CD4-positive, alpha-beta T cell treated with Interleukin-21 for 1 hour (primary cell): ENCODE data around the gene CHID1.
A peak's percentile ranks its signal among the peaks of the same experiment; 100 is the strongest.

Source experiments
- DNase-seq: peaks from one replicate; pipeline ENCODE4 v3.0.0-alpha.2; 2020

Gene CHID1

DNA sequence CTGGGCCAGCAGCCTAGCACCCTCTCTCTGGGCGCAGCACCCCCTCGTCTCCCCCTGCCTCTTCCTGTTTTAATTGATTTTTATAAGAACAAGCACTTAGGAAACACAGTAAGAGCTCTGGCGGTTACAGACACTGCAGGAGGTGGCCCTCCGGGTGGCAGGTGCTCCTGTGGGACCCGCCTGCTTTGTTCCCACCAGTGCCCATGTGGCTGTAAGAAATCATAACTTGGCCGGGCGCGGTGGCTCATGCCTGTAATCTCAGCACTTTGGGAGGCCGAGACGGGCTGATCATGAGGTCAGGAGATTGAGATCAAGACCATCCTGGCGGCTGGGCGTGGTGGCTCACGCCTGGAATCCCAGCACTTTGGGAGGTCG is 49.5 kb downstream of the CHID1 start:
- no peak for DNase-seq

DNA sequence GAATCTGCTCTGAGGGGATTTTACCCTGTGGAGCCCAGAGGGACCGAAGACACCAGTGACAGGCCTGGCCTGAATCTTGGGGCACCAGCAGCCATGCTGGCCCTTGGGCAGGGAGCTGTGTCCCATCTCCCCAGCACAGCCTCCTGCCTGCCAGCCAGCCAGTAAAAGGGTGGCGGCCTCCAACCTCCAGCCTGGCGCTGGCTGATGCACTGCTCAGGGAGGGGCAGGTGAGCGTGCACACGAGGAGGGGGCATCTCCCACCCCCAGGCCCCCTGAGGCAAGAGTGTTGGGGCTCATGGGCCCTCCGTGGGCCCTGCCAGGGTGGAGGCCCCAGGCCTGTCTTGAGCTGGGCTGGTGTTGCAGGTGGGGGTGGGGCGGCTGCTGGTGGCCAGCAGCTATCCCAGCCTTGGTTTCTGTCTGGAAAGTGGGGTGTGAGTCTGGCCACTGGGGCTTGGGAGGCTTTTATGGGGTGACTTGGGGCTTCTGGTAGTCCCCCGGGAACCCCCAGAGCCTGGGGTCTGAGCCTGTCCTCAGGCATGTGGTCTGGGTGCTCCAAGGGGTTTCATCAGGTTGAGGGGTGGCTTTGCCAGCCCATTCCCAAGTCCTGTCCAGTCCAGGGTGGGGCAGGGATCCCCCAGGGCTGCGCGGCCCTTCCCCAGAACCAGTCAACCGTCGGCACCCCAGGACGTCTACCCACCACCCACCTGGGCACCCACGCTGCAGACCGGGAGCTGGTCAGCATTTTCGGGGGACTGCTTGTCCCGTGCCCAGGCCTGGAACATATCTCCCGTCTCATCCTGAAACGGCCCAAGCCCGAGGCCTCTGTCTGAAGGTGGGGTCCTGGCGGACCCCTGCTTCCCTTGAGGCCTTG is 50.1 kb downstream of the CHID1 start:
- no peak for DNase-seq

DNA sequence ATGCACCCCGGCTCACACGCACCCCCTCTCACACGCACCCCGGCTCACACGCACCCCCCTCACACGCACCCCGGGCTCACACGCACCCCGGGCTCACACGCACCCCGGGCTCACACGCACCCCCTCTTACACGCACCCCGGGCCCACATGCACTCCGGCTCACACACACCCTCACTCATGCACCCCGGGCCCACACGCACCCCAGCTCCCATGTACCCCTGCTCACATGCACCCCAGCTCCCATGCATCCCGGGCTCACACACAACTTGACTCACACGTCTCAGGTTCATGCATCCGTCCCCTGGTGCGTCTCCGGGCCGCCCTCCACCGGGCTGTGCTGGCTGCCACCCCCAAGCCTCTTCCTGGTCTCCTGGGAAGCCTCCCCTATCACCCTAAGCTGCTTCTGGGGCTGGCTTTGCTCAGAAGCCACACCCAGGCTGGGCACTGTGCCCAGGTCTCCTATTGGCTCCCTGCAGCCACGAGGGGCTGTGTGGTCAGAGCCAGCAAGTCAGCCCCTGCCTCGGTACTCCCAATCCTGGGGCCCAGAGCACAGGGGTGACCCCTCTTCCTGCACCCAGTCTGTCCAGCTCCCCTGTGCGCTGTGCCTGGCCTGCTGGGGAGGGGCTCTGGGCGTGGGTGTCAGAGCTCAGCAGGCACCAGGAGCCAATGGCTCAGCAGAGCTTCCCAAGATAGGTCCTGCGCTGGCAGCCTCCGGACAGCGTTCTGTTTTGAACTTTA is 51.0 kb downstream of the CHID1 start:
- no peak for DNase-seq

DNA sequence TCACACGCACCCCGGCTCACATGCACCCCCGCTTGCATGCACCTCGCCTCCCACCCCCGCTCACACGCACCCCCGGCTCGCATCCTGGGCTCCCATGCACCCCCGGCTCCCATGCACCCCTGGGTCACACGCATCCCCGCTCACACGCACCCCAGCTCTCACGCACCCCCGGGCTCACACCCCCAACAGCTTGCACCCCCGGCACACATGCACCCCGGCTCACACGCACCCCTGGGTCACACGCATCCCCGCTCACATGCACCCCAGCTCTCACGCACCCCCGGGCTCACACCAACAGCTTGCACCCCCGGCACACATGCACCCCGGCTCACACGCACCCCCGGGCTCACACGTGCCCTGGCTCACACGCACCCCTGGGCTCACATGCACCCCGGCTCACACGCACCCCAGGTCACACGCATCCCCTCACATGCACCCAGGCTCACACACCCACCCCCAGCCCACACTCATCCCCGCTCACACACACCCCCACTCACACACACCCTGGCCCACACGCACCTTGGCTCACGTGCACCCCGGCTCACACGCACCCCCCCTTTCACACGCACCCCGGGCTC is 51.8 kb downstream of the CHID1 start:
- DNase-seq = no peak

DNA sequence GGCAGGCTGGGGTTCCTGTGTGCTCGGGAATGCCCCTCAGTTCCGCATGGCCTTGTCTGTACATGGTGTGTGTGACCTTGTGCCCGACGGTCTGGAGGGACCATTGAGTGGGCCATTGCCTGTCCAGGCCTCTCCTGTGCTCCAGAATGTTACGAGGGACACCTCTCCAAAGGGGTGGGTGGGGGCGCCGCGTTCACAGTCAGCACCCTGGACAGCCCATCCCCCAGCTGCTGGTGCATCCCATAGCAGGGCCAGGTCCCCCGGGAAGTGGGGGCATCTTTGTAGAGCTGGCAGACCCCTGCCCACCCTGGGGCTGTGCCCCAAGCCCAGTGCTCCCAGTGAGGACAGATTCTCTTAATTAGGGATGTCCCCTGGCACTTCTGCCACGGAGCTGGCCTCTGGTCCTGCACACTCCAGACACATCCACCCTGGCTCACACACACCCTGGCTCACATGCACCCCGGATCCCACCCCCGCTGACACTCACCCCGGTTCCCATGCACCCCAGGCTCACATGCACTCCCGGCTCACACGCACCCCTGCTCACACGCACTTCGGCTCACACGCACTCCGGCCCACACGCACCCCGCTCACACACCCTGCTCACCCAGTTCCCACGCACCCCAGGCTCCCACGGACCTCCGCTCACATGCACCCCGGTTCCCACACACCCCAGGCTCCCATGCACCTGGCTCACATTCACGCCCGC is 52.4 kb downstream of the CHID1 start:
- no peak for DNase-seq

DNA sequence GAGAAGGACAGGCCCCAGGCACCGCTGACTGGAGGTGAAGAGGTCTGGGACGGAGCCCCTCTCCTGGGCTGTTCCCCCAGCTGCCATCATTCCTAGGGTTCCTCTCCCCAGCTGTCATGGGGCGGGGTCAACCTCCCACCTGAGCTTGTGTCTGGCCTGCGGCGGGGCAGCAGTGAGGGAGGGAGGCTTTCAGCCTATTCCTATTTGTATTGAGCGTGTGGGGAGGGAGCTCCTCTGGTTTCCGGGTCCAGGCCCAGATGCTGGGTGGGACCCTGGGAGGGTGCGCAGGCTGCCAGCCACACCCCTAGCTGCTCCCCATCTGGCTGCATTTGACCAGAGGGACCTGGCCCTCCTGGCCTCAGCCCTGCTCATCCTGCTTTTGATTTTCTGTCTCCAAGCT is 54.2 kb downstream of the CHID1 start:
- no peak for DNase-seq

DNA sequence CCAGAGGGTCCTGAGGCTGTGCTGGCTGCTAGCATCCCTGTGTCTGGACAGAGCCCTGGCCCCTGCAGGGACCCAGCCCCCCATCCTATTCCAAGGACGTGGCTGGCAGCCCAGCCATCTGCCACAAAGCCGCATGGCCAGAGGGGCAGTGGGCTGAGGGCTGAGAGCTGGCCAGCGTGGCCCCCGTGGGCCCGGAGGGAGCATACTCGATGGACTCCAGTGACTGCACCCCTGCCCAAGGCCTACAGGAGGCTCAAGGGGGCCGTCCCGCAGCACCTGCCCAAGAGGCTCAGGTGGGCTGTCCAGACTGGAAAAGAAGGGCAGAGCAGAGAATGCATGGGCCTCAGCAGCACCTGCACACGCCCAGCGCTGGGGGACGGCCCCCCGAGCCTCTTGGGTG is 54.8 kb downstream of the CHID1 start:
- no peak for DNase-seq

DNA sequence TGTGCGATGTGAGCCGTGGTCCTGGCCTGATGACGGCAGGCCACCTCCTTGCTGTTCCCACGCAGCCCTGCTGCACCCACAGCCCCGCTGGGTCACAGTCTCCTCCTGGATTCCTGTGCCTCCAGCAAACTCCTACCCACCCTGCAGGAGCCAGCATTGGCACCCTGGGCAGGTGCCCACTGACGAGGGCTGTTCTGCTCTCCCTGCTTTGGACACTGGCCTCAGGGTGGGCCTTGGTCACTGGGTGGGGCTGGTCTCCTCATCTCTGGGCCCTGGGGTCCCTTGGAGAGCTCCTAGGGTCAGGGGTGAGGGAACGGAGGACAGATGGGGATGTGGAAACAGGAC is 55.3 kb downstream of the CHID1 start:
- no peak for DNase-seq

DNA sequence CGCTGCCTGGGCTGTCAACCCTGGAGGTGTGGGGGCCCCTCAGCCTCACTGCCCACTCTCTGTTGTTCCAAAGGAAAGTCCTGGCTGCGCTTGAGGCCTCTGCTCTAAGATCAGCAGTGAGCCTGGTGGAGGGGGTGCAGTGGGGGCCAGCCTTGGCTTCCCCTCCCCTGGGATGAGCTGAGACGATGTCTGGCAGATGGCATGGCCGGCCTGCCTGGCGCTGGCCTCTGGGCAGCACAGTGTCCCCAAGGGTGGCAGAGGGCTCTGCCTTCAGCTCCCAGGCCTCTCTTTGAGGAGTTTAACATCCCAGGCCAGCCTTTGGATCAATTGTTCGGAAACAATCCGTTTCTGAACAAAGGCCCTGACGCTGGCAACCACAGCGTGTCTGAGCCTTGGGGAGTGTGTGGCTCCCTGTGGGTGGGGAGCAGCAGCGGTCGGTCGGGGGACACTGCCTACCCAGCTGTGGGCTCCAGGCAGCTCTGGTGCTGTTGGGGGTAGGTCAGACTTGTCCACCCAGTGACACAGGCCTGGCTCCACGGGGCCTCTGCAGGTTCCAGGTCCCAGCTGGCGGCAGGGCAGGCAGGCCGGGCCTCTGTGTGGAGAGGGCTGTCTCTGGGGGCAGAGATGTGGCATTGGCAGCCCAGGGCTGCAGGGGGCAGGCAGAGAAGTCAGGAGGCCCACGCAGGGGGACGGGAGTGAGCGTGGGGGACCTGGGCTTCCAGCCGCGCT is 55.8 kb downstream of the CHID1 start:
- no peak for DNase-seq

DNA sequence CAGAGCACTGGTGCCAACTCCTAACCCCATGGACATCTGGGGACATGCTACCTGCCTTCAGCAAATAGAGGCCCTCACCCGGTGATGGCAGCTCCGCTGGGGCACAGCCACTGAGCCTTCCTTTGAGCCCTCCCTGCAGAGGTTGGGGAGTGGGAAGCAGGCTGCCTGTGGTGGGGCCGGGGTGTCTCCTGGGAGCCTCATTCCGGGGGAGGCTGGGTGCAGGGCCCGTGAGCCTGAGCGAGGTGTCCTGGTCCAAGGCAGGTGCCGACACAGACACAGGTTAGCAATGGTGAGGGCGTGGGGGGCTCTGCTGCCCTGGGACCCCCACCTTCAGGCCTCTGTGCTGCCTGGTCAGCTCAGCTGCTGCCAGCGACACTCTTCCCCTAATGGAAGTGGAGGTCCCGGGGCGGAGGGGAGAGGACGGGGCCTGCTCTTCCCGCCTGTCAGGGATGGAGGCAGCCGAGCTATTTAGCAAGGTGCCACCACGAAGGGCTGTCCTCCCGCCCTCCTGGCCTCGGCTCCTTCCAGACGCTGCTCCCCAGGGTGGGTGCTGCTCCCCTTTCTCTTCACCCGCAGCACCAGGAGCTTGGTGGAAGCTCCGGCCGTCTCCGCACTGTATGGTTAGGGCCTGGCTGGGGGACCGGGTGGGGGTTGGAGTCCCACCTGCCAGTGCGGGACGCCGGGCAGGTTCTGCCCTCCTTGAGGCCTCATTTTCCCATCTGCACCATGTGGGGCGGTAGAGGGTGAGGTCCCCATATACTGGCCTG is 56.7 kb downstream of the CHID1 start:
- no peak for DNase-seq

DNA sequence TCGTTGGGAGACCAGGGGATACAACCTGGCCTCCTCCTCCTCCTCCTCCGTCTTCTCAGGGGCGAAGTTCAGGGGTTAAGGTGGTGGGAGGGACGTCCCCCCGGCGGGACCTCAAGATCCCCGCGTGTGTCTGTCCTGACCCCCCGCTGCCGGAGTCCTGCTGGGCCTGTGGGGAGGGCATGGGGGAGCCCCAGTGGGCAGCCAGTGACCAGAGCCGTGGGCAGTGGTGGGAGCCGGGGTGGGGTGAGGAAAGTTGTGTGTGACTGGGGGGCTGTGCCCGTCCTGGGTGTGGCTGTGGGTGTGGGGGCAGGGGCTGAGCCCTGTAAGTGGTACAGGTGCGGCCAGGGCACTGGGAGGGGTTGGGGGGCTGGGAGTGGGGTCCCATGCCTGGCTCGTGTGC is 57.8 kb downstream of the CHID1 start:
- no peak for DNase-seq

DNA sequence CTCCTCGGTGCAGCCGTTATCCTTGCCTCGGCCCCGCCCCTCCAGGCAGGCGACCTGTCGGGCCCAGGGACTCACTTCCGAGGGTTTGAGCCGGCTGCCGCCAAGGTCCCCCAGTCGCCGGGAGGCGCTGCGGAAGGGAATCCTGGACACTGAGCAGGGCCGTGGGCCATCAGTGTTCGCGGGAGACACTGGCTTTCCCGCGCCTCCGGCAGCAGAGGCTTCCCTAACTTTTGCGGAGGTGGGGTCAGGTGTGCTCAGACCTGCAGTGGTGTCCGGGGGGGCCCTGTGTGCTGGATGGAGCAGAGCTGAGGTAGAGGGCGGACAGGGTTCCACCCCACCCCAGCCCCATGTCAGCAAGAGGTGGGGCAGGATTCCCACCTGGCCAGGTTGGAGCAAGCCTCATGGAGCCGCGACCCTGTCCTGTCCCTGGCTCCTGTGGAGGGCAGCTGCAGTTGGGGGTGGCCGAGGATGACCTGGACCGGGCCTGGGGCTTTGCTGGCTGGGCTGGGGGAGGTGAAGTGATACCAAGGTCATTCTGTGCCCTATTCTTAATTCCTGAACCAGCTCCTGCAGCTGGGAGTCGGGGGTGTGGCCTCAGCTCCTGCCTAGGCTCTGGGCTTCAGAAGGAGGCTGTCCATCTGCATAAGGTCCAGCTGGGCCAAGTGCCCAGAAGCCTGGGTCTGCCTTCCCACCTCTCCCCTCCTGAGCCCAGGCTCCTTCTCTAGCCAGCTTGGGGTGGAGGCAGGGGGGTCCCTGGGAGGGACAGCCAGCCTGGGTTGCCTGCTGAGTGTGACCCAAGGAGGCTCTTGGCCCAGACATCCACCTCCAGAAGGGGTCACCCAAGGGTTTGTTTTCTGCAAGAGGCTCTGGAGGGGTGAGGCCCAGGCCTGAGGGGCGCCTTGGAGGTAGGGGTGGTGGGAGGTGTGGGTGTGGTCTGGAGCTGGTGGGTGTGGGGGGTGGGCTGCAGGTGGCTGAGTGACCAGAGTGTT is 59.5 kb downstream of the CHID1 start:
- DNase-seq = no peak

DNA sequence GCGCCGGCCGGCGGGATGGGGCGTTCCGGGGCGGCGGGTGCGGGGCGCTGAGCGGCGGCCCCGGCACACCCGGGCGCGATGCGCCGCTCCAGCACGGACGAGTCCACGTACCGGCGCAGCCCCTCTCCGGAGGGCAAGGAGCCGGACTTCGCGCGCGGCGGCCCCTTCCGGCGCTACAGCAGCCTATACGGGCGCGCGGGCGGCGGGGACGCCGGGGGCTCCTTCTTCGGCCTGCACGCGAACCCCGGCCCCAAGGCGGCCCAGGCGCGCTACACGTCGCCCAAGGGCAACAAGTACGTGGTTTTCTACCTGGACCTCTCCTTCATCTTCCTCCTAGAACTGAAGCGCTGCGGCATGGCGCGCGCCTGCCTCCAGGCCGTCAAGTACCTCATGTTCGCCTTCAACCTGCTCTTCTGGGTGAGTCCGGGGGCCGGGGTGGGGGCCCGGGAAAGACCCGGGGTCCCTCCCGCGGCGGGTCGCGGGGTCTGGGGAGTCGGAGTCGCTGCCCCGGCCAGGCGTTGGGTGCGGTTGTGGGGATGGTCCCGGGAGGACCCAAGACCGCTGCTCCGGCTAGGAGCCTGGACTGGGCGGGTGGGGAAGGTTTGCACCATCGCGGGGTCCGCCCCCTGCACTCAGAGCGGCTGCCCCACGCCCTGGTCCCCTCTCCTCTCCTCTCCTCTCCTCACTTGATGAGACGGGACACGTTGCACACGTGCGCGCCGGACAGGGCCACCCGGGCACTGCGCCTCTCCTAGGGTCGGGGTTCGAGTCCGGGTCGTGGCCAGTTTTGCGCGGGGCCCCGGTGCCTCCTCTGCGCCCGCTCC is 60.4 kb downstream of the CHID1 start:
- no peak for DNase-seq

DNA sequence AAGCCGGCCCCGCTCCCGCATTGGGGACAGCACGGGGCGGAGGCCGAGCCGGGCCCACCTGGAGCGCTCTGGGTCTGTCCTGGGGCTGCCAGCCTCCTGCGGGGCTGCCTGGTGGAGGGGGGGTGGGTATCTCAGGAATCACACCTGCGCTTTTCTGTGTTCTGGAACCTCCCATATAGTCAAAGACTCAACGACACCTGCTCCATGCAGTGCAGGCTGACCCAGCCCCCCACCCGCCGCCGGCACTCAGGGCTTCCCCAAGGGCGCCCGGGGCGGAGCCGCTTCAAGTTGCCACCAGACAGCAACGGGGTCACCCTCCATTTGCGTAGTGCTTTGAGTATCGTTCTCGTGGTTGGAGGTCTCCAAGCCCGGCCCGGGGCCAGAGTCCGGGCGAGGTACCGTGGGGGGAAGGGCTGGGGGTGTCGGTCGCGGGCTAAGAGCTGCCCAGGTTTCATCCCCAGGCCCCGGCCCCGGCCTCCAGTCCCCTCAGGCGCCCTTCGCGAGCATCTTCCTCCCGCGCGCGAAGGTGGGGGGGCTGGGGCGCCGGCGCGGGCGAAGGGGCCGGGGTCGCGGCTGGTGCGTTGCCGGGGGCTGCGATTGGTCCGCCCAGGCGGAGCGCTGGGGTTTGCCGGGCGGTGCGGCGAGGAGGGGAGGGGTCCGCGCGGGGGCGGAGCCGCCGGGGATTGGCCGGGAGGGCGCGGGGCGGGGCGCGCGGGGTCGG is 61.3 kb downstream of the CHID1 start:
- DNase-seq = peak; percentile 42

DNA sequence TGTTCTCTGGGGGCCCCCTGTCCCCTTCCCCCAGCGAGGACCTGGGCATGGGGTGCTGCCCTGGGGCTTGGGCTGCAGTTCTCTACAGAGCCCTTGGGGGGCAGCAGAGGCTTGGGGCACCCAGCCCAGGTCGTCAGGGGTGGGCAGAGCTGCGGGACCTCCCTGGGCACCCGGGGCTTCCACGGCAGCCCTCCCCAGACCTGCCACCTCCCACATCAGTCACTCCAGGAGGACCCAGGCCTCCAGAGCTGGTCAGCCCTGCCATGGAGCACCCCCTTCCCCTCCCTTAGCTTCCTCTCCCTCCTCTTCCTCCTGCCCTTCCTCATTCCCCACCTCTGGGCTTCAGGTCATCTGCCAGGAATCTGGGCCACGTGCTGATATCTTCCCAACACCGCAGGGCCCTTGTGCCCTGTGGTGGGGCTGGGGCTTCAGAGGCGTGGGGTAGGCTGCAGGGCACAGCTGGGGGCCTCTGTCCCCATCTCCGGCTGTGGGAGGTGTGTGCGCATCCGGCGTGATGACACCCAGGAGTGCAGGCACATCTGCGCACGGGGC is 62.2 kb downstream of the CHID1 start:
- peak; percentile 71 for DNase-seq

DNA sequence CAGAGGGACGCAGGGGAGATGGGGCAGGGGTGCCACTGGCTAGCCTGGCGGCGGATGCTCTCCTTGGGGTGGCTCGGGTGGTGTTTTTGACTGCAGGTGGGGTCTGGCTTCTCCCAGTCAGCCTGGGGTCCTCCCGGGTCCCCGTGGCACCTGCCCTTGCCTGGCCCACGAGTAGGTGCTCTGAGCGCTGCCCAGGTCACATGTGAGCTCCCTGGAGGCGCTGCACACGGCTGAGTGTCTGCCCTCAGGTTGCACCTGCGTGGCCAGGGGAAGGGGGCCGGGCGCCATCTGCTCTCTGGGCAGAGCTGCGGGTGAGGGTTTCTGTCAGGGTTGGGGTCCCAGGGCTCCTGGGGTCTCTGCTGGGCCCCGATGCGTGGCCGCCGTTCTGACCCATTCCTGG is 62.7 kb downstream of the CHID1 start:
- DNase-seq = no peak

DNA sequence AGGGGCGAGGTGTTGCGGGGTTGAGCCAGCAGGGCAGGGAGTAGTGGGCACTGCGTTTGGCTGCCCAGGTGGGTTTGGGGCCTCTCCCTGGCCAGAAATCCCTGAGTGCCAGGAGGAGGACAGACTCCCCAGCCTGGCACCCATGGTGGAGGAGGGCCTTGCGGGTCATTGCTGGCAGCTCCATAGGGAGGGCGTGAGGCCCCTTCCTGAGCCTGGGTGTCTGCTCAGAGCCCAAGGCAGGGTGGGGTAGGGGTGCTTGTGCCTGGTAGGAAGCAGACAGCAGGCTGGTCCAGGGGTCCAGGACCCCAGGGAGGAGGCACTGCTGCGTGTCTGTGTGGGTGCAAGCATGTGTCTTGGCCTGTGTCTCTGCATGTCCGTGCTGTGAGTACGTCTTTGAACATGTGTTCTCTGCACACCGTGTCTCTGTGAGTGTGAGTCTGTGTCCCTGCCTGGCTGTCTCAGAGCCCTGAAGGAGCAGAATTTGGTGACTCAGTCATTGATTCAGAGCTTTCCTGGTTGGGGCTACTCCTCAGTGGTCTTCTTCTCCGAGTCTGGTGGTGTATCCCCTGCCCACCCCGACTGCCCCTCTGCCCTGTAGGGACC is 64.0 kb downstream of the CHID1 start:
- DNase-seq = no peak

DNA sequence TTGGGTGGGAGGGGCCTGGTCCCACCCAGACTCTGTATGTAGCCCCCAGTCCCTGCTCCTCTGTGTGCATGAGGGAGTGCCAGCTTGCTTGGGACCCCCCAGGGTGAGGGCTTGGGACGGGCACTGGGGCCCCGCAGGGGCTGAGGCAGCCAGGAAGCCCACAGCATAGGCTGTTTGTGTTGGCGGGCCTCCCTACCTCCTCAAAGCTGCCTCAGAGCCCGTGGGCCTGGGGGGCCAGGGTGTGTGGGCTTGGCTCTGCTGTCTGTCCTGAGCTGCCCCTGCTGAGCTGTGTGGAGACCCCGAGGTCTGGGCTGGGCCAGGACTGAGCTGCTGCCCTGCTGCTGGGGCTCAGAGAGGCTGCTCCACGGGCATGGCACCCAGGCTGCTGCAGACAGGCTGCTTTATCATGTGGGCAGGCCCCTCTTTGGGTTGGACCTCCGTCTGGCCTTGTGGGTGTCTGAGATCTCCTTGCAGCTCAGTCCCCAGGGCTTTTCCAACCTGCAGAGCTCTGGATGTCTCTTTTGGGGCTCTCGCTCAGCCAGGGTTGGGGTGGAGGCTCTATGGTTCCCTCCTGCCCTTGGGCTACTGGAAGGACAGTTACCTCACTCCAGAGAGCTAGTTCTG is 64.6 kb downstream of the CHID1 start:
- DNase-seq = no peak
